SK-N-SH (cell line): ENCODE results near the gene SAXO1. TPM values are rescaled to one million over a fixed set of nuclear protein-coding genes. Genes with fewer than 3 reads are reported as not detected.

ENCODE experiments used
- CTCF ChIA-PET: fragments of 300-600, 350-600 bp; formaldehyde crosslinking; extraction: SDS; loops from one replicate; lab custom pipeline; 2021; lab: Yijun Ruan, JAX
- POLR2A ChIA-PET: fragments of 350-600 bp; sonication (Branson Sonifier 250); formaldehyde crosslinking; extraction: SDS; loops from one replicate; lab custom pipeline; 2020; ENCODE audit warnings: antibody characterized with exemption, inconsistent platforms; lab: Yijun Ruan, JAX
- DNase-seq: peaks from one replicate; pipeline ENCODE4 v3.0.0; 2012
- H2AFZ ChIP-seq: fragments of 200-600 bp; sonication (generic); 2 replicates; pipeline ENCODE4 v1.8.1; 2016; ENCODE audit warnings: antibody characterized with exemption, mild to moderate bottlenecking, low read depth
- H3F3A ChIP-seq: fragments of 200-600 bp; sonication (generic); replicated peaks from 2 replicates; pipeline ENCODE3; 2016; ENCODE audit warnings: antibody characterized with exemption, mild to moderate bottlenecking; ENCODE audit not compliant: insufficient read depth
- H3K27ac ChIP-seq, 2 experiments: fragments of 200-500 bp in 1 of 2; fragments of 200-600 bp in 1 of 2; sonication (Bioruptor generic) in 1 of 2; sonication (generic), shearing (Covaris generic) in 1 of 2; 2 replicates each; pipeline versions ENCODE4 v1.5.1 to v1.6.1; 2014 to 2016; ENCODE audit warnings: low read depth in 2 of 2, inconsistent platforms in 1 of 2, low read length in 1 of 2, mild to moderate bottlenecking in 1 of 2, mixed read lengths in 1 of 2
- H3K27me3 ChIP-seq: fragments of 200-600 bp; sonication (generic), shearing (Covaris generic); 2 replicates; pipeline ENCODE4 v1.6.1; 2016; ENCODE audit warnings: mixed run types; ENCODE audit not compliant: insufficient read depth
- H3K36me3 ChIP-seq, 2 experiments: fragments of 200-500 bp in 1 of 2; fragments of 200-600 bp in 1 of 2; sonication (Bioruptor generic) in 1 of 2; sonication (generic) in 1 of 2; replicated peaks in 1 of 2; 2 replicates each; pipeline versions ENCODE3 to v1.5.1; 2014 to 2016; ENCODE audit warnings: low read length in 1 of 2, mild to moderate bottlenecking in 1 of 2; ENCODE audit not compliant: insufficient read depth in 2 of 2, control insufficient read depth in 1 of 2
- H3K4me1 ChIP-seq, 2 experiments: fragments of 200-500 bp in 1 of 2; fragments of 200-600 bp in 1 of 2; sonication (Bioruptor generic) in 1 of 2; sonication (generic), shearing (Covaris generic) in 1 of 2; 2 replicates each; pipeline versions ENCODE4 v1.5.1 to v1.6.1; 2014 to 2016; ENCODE audit warnings: low read depth in 1 of 2, low read length in 1 of 2, mixed run types in 1 of 2; ENCODE audit not compliant: insufficient read depth in 2 of 2, control insufficient read depth in 1 of 2
- H3K4me2 ChIP-seq: fragments of 200-600 bp; sonication (generic), shearing (Covaris generic); 2 replicates; pipeline ENCODE4 v1.6.1; 2017; ENCODE audit warnings: mixed run types
- H3K4me3 ChIP-seq, 2 experiments: fragments of 200-500 bp in 1 of 2; fragments of 200-600 bp in 1 of 2; sonication (Bioruptor generic) in 1 of 2; sonication (generic), shearing (Covaris generic) in 1 of 2; 2 replicates each; pipeline versions ENCODE4 v1.5.1 to v1.8.1; 2014 to 2016; ENCODE audit warnings: low read depth in 2 of 2, inconsistent platforms in 1 of 2, low read length in 1 of 2, mild to moderate bottlenecking in 1 of 2, mixed read lengths in 1 of 2, moderate library complexity in 1 of 2
- H3K79me2 ChIP-seq: fragments of 200-600 bp; sonication (generic); 2 replicates; pipeline ENCODE4 v1.8.1; 2017; ENCODE audit warnings: mild to moderate bottlenecking; ENCODE audit not compliant: insufficient read depth
- H3K9ac ChIP-seq: fragments of 200-600 bp; sonication (generic); 2 replicates; pipeline ENCODE4 v1.6.1; 2017; ENCODE audit warnings: mixed run types
- H3K9me2 ChIP-seq: fragments of 200-600 bp; sonication (generic); 2 replicates; pipeline ENCODE4 v1.6.1; 2017; ENCODE audit warnings: mixed run types
- H3K9me3 ChIP-seq: fragments of 200-600 bp; sonication (generic); 2 replicates; pipeline ENCODE4 v1.6.1; 2017; ENCODE audit warnings: mixed run types, mild to moderate bottlenecking, moderate library complexity
- H4K20me1 ChIP-seq: fragments of 200-600 bp; sonication (generic); 2 replicates; pipeline ENCODE4 v1.6.1; 2017; ENCODE audit warnings: mild to moderate bottlenecking, mixed run types; ENCODE audit not compliant: insufficient read depth
- CTCF ChIP-seq: fragments of 200-600 bp; sonication (generic); IDR thresholded peaks from 2 replicates; pipeline ENCODE4 v1.6.1; 2017; ENCODE audit warnings: antibody characterized with exemption, mild to moderate bottlenecking, moderate library complexity
- ELF1 ChIP-seq: IDR thresholded peaks from 2 replicates; pipeline ENCODE4 v1.4.0; 2012
- EP300 ChIP-seq, 2 experiments: IDR thresholded peaks; 2 replicates each; pipeline versions ENCODE4 v1.4.0 to v1.6.1; 2012; ENCODE audit warnings: borderline replicate concordance in 1 of 2, low read depth in 1 of 2, low read length in 1 of 2
- FOSL2 ChIP-seq: IDR thresholded peaks from 2 replicates; pipeline ENCODE4 v1.4.0; 2012; ENCODE audit warnings: low read depth, mild to moderate bottlenecking, moderate library complexity, borderline replicate concordance
- FOXJ3 ChIP-seq: sonication (generic); formaldehyde crosslinking; IDR thresholded peaks from 2 replicates; pipeline ENCODE4 v1.5.1; 2020; ENCODE audit warnings: mild to moderate bottlenecking, missing genetic modification reagents
- JUND ChIP-seq: IDR thresholded peaks from 2 replicates; pipeline ENCODE4 v1.4.0; 2012
- MEF2A ChIP-seq: IDR thresholded peaks from 2 replicates; pipeline ENCODE4 v1.4.0; 2012; ENCODE audit warnings: low read depth, borderline replicate concordance
- NFIC ChIP-seq: IDR thresholded peaks from 2 replicates; pipeline ENCODE4 v1.4.0; 2012; ENCODE audit warnings: borderline replicate concordance
- NRF1 ChIP-seq: IDR thresholded peaks from 2 replicates; pipeline ENCODE4 v1.6.1; 2012; ENCODE audit warnings: low read depth, mild to moderate bottlenecking, low read length
- POLR2AphosphoS5 ChIP-seq: IDR thresholded peaks from 2 replicates; pipeline ENCODE4 v1.6.1; 2012; ENCODE audit warnings: low read depth, low read length
- RCOR1 ChIP-seq: fragments of 150-350 bp; IDR thresholded peaks from 2 replicates; pipeline ENCODE4 v1.6.1; 2017; ENCODE audit warnings: antibody characterized with exemption, low read length
- TCF12 ChIP-seq: IDR thresholded peaks from 2 replicates; pipeline ENCODE4 v1.4.0; 2012
- TEAD4 ChIP-seq: IDR thresholded peaks from 2 replicates; pipeline ENCODE4 v1.4.0; 2012; ENCODE audit warnings: mild to moderate bottlenecking, borderline replicate concordance; ENCODE audit not compliant: insufficient read depth
- USF1 ChIP-seq: IDR thresholded peaks from 2 replicates; pipeline ENCODE4 v1.4.0; 2012; ENCODE audit warnings: low read depth, borderline replicate concordance
- USF2 ChIP-seq: fragments of 150-350 bp; IDR thresholded peaks from 2 replicates; pipeline ENCODE4 v1.6.1; 2017; ENCODE audit warnings: antibody characterized with exemption, low read length, low read depth, borderline replicate concordance
- WGBS: methylation state at CpG from one replicate; pipeline ENCODE4 v1.1.6; 2017; ENCODE audit warnings: low lambda C conversion rate; 5-methylcytosine and 5-hydroxymethylcytosine counted together
- polyA plus RNA-seq, 3 experiments: library from polyadenylated mRNA; depleted of rRNA; stranded (reverse); fragments of >200 nt; gene quantifications; 2 replicates each; pipeline ENCODE4 v1.2.3, GENCODE V29; 2012
- TF ChIP-seq, protein P1 (sequence below): IDR thresholded peaks from 2 replicates; pipeline ENCODE4; 2012
- TF ChIP-seq, protein P2 (sequence below): IDR thresholded peaks from 2 replicates; pipeline ENCODE4 v1.4.0; 2012; ENCODE audit warnings: low read depth
- TF ChIP-seq, protein P3 (sequence below): IDR thresholded peaks from 2 replicates; pipeline ENCODE4 v1.6.1; 2012; ENCODE audit warnings: mild to moderate bottlenecking, low read depth, low read length, moderate library complexity

The SAXO1 gene
- polyA plus RNA-seq, 1 of the 3 experiments (the other 2 are of a cell fraction), result 0.03 TPM

- TF ChIP-seq, protein P1, sequence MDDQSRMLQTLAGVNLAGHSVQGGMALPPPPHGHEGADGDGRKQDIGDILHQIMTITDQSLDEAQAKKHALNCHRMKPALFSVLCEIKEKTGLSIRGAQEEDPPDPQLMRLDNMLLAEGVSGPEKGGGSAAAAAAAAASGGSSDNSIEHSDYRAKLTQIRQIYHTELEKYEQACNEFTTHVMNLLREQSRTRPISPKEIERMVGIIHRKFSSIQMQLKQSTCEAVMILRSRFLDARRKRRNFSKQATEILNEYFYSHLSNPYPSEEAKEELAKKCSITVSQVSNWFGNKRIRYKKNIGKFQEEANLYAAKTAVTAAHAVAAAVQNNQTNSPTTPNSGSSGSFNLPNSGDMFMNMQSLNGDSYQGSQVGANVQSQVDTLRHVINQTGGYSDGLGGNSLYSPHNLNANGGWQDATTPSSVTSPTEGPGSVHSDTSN, result no peak
- TF ChIP-seq JUND, result no peak
- TF ChIP-seq RCOR1, result no peak
- TF ChIP-seq ELF1, result no peak
- no peak for TF ChIP-seq NFIC
- TF ChIP-seq NRF1, result no peak
- TF ChIP-seq TCF12, result no peak
- no peak for TF ChIP-seq CTCF
- TF ChIP-seq USF2, result no peak
- no peak for TF ChIP-seq MEF2A
- TF ChIP-seq POLR2AphosphoS5, result no peak
- no peak for TF ChIP-seq FOSL2
- TF ChIP-seq EP300 (IDR thresholded peaks at IDR 0.05; ENCODE audit: borderline replicate concordance in 1 of 2, low read depth in 1 of 2, low read length in 1 of 2), result no peak
- TF ChIP-seq USF1, result no peak
- TF ChIP-seq, protein P2, sequence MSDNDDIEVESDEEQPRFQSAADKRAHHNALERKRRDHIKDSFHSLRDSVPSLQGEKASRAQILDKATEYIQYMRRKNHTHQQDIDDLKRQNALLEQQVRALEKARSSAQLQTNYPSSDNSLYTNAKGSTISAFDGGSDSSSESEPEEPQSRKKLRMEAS, result no peak
- TF ChIP-seq TEAD4, result no peak
- TF ChIP-seq, protein P3, sequence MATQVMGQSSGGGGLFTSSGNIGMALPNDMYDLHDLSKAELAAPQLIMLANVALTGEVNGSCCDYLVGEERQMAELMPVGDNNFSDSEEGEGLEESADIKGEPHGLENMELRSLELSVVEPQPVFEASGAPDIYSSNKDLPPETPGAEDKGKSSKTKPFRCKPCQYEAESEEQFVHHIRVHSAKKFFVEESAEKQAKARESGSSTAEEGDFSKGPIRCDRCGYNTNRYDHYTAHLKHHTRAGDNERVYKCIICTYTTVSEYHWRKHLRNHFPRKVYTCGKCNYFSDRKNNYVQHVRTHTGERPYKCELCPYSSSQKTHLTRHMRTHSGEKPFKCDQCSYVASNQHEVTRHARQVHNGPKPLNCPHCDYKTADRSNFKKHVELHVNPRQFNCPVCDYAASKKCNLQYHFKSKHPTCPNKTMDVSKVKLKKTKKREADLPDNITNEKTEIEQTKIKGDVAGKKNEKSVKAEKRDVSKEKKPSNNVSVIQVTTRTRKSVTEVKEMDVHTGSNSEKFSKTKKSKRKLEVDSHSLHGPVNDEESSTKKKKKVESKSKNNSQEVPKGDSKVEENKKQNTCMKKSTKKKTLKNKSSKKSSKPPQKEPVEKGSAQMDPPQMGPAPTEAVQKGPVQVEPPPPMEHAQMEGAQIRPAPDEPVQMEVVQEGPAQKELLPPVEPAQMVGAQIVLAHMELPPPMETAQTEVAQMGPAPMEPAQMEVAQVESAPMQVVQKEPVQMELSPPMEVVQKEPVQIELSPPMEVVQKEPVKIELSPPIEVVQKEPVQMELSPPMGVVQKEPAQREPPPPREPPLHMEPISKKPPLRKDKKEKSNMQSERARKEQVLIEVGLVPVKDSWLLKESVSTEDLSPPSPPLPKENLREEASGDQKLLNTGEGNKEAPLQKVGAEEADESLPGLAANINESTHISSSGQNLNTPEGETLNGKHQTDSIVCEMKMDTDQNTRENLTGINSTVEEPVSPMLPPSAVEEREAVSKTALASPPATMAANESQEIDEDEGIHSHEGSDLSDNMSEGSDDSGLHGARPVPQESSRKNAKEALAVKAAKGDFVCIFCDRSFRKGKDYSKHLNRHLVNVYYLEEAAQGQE, result no peak
- TF ChIP-seq FOXJ3 (CRISPR knock-in tag), result no peak
- Histone ChIP-seq H3K9me3 (no peaks in the 10 kb centered on the region), H3K9ac (no peak overlapping the region), H4K20me1 (no peaks in the 10 kb centered on the region), H2AFZ (no peak overlapping the region), H3F3A (no peaks in the 10 kb centered on the region), H3K4me3 (no peak overlapping the region), H3K9me2 (no peaks in the 10 kb centered on the region), H3K79me2 (no peaks in the 10 kb centered on the region), H3K4me1 (no peaks in the 10 kb centered on the region), H3K27ac (no peak overlapping the region), H3K36me3 (no peaks in the 10 kb centered on the region), H3K4me2 (no peak overlapping the region), H3K27me3 (no peaks in the 10 kb centered on the region)
- WGBS, result 70% methylated on average over 4 of the region's 4 CpGs
- ChIA-PET CTCF (interaction anchor here (1.7 to 2.1 kb wide), 2 partner anchors 10 to 763 kb away, joined by 8 to 10 read pairs; no protein-coding TSS in a partner anchor), POLR2A (no interaction called here)
- no peak for DNase-seq
These were observed 14.8 kb downstream of the SAXO1 start for GRCh38 chr9:19018201-19018600.
